HCT116 (cell line): ENCODE data around the gene CISH.

ENCODE experiments used
- CTCF ChIP-seq, 3 experiments: fragments of 200-600 bp in 1 of 3; sonication (generic) in 1 of 3; IDR thresholded peaks in 2 of 3; conservative IDR thresholded peaks in 1 of 3; 2 replicates each; pipeline ENCODE4 v1.5.1; 2012 to 2017; ENCODE audit warnings: low read depth in 2 of 3, low read length in 2 of 3, antibody characterized with exemption in 1 of 3, borderline replicate concordance in 1 of 3, control low read depth in 1 of 3, mild to moderate bottlenecking in 1 of 3, mixed read lengths in 1 of 3, mixed run types in 1 of 3, moderate library complexity in 1 of 3; ENCODE audit not compliant: insufficient read depth in 1 of 3
- EGR1 ChIP-seq: IDR thresholded peaks from 2 replicates; pipeline ENCODE4 v1.6.1; 2012; ENCODE audit warnings: low read depth
- ELF1 ChIP-seq: IDR thresholded peaks from 2 replicates; pipeline ENCODE4 v1.6.1; 2012; ENCODE audit warnings: low read depth, borderline replicate concordance
- EZH2 ChIP-seq: fragments of 200-600 bp; sonication (generic); IDR thresholded peaks from 2 replicates; pipeline ENCODE4 v1.6.1; 2017; ENCODE audit warnings: antibody characterized with exemption, mixed run types
- EZH2phosphoT487 ChIP-seq: fragments of 200-600 bp; IDR thresholded peaks from 2 replicates; pipeline ENCODE4 v1.6.1; 2018; ENCODE audit warnings: antibody characterized with exemption, borderline replicate concordance
- FOSL1 ChIP-seq: IDR thresholded peaks from 2 replicates; pipeline ENCODE4 v1.6.1; 2012; ENCODE audit warnings: low read depth
- MAX ChIP-seq: IDR thresholded peaks from 2 replicates; pipeline ENCODE4 v1.6.1; 2012
- POLR2A ChIP-seq: IDR thresholded peaks from 2 replicates; pipeline ENCODE4 v1.7.0; 2011; ENCODE audit warnings: borderline replicate concordance; ENCODE audit not compliant: insufficient read depth, insufficient read length; ENCODE audit errors: extremely low read depth
- RAD21 ChIP-seq: IDR thresholded peaks from 2 replicates; pipeline ENCODE4 v1.6.1; 2012; ENCODE audit warnings: low read depth, mild to moderate bottlenecking
- REST ChIP-seq: IDR thresholded peaks from 2 replicates; pipeline ENCODE4 v1.6.1; 2012; ENCODE audit warnings: low read depth
- SP1 ChIP-seq: IDR thresholded peaks from 2 replicates; pipeline ENCODE4 v1.6.1; 2012; ENCODE audit warnings: low read depth
- TCF7L2 ChIP-seq: IDR thresholded peaks from 2 replicates; pipeline ENCODE4 v1.7.0; 2011; ENCODE audit warnings: borderline replicate concordance, inconsistent platforms; ENCODE audit not compliant: insufficient read depth, insufficient read length; ENCODE audit errors: extremely low read depth
- ZNF274 ChIP-seq: fragments of 200-500 bp; sonication (Bioruptor generic); IDR thresholded peaks from 2 replicates; pipeline ENCODE4 v1.6.1; 2014; ENCODE audit warnings: mild to moderate bottlenecking, low read depth, low read length, inconsistent platforms

DNA sequence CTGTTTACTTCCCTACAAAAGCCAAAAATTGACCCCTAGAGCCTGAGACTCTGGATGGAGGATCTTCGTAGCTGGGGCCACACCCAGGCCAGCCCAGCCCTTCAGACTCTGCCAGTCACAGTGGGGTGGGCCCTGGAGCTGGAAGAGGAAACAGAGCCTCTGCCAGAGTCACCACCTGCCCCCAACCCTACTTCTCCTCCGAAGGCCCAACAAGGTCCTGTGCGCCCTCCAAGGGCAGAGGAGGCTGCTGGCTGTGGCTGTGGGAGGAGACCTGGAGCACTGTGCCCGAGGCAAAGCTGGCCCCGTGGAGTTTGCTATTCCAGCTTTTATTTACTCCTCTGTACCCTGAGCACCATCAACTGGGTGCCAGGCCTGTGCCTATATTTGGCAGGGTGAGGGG, 19.0 kb downstream of the CISH start:
- TF ChIP-seq POLR2A (no peak), CTCF (IDR thresholded peaks at IDR 0.05 in 2 of 3, conservative IDR thresholded peaks at IDR 0.05 in 1 of 3; ENCODE audit: borderline replicate concordance in 1 of 3, insufficient read depth in 1 of 3, low read depth in 2 of 3, low read length in 2 of 3) (no peak), RAD21 (no peak), TCF7L2 (no peak), EZH2 (no peak), MAX (no peak), REST (no peak), EZH2phosphoT487 (no peak), ELF1 (no peak), FOSL1 (no peak), SP1 (no peak), ZNF274 (no peak), EGR1 (no peak)
